PC-3 (cell line): ENCODE results near the gene PI4KA. TPM values are rescaled to one million over a fixed set of nuclear protein-coding genes. Genes with fewer than 3 reads are reported as not detected.

ENCODE experiments used
- ATAC-seq: fragments of 200-7000 bp; cut with Tn5 transposase; 2 replicates; pipeline ENCODE4 v1.9.1; 2020; ENCODE audit warnings: mild to moderate bottlenecking, moderate library complexity
- BruUV-seq: library from RNA; stranded (reverse); fragments of 400-500 nt; replicated peaks from 2 replicates; lab custom pipeline; 2021; lab: Mats Ljungman, UMichigan
- CTCF ChIA-PET: fragments of 300-600 bp; sonication (Branson Sonifier 250); formaldehyde crosslinking; loops from one replicate; lab custom pipeline; 2022; ENCODE audit warnings: antibody characterized with exemption; lab: Charles Lee
- POLR2A ChIA-PET: fragments of 300-600 bp; sonication (Branson Sonifier 250); formaldehyde crosslinking; loops from one replicate; lab custom pipeline; 2022; ENCODE audit warnings: antibody characterized with exemption; ENCODE audit not compliant: unreplicated experiment; lab: Charles Lee
- DNase-seq: peaks from one replicate; pipeline ENCODE4 v3.0.0-alpha.2; 2015
- H2AFZ ChIP-seq: fragments of 300-600 bp; sonication (generic); 2 replicates; pipeline ENCODE4 v1.6.0; 2016; ENCODE audit warnings: antibody characterized with exemption, low read length
- H3F3A ChIP-seq: fragments of 300-600 bp; sonication (generic); one replicate; pipeline ENCODE4 v1.6.0; 2017; ENCODE audit warnings: antibody characterized with exemption, low read length, control low read depth, mild to moderate bottlenecking; ENCODE audit not compliant: unreplicated experiment
- H3K27ac ChIP-seq: fragments of 300-600 bp; sonication (generic); 2 replicates; pipeline ENCODE4 v1.5.1; 2016; ENCODE audit warnings: mild to moderate bottlenecking, low read length
- H3K27me3 ChIP-seq: fragments of 300-600 bp; sonication (generic); 2 replicates; pipeline ENCODE4 v1.6.1; 2016; ENCODE audit warnings: low read length, mixed read lengths
- H3K36me3 ChIP-seq: fragments of 300-600 bp; sonication (generic); 2 replicates; pipeline ENCODE4 v1.6.1; 2016; ENCODE audit warnings: low read depth, mixed run types, low read length, mixed read lengths
- H3K4me1 ChIP-seq: fragments of 300-600 bp; sonication (generic); 2 replicates; pipeline ENCODE4 v1.5.1; 2016; ENCODE audit warnings: low read length; ENCODE audit not compliant: insufficient read depth
- H3K4me2 ChIP-seq: fragments of 300-600 bp; sonication (generic); 2 replicates; pipeline ENCODE4 v1.6.0; 2016; ENCODE audit warnings: low read length
- H3K4me3 ChIP-seq: fragments of 300-600 bp; sonication (generic); 2 replicates; pipeline ENCODE4 v1.5.1; 2016; ENCODE audit warnings: mild to moderate bottlenecking, low read length, mixed read lengths
- H3K79me2 ChIP-seq: fragments of 300-600 bp; sonication (generic); 2 replicates; pipeline ENCODE4 v1.6.1; 2017; ENCODE audit warnings: low read length, mixed read lengths
- H3K9ac ChIP-seq: fragments of 300-600 bp; sonication (generic); 2 replicates; pipeline ENCODE4 v1.6.0; 2016; ENCODE audit warnings: mild to moderate bottlenecking, low read length
- H3K9me2 ChIP-seq: fragments of 300-600 bp; sonication (generic); replicated peaks from 2 replicates; pipeline ENCODE4 v1.6.1; 2016; ENCODE audit warnings: mixed run types, low read length, mixed read lengths
- H3K9me3 ChIP-seq: fragments of 300-600 bp; sonication (generic); 2 replicates; pipeline ENCODE4 v1.6.1; 2016; ENCODE audit warnings: low read length, mixed read lengths
- H4K20me1 ChIP-seq: fragments of 300-600 bp; sonication (generic); 2 replicates; pipeline ENCODE4 v1.6.1; 2016; ENCODE audit warnings: low read length, mixed read lengths
- CTCF ChIP-seq: fragments of 300-600 bp; sonication (generic); conservative IDR thresholded peaks from 2 replicates; pipeline ENCODE4 v1.5.1; 2017; ENCODE audit warnings: antibody characterized with exemption, low read depth, mild to moderate bottlenecking, low read length
- EZH2 ChIP-seq: fragments of 300-600 bp; sonication (generic); IDR thresholded peaks from one replicate; pipeline ENCODE4 v1.6.1; 2017; ENCODE audit warnings: antibody characterized with exemption, mild to moderate bottlenecking, low read length; ENCODE audit not compliant: unreplicated experiment
- EZH2phosphoT487 ChIP-seq: fragments of 300-600 bp; sonication (generic); IDR thresholded peaks from 2 replicates; pipeline ENCODE4 v1.6.1; 2018; ENCODE audit warnings: mild to moderate bottlenecking, antibody characterized with exemption, low read length, borderline replicate concordance
- intact Hi-C: fragments of 100-400 bp; cut with micrococcal nuclease; formaldehyde crosslinking; loops from 2 replicates; pipeline ENCODE4 v1.9.0; 2023
- total RNA-seq: library from RNA; depleted of rRNA; stranded (reverse); fragments of >200 nt; gene quantifications from 2 replicates; pipeline ENCODE4 v1.2.3, GENCODE V29; 2014

PI4KA gene
- total RNA-seq, 1 experiment from 2014 or later, result 39.7 TPM

- no TSS peak for BruUV-seq
- H3K4me1 ChIP-seq, result no peaks in the 10 kb centered on the region
- CTCF ChIA-PET, result no interaction called here
- peaks cover 6% of the 10 kb centered on the region; the same call in 1 of the 2 replicates for H3K36me3 ChIP-seq
- POLR2A ChIA-PET, result no interaction called here
- no peak overlapping the region for H2AFZ ChIP-seq
- no peak overlapping the region for H3K4me2 ChIP-seq
- H3K4me3 ChIP-seq, result no peak overlapping the region
- no peaks in the 10 kb centered on the region for H3K27me3 ChIP-seq
- DNase-seq, result no peak
- no peaks in the 10 kb centered on the region for H3K79me2 ChIP-seq
- no peaks in the 10 kb centered on the region for H4K20me1 ChIP-seq
- H3K9me2 ChIP-seq, result no peaks in the 10 kb centered on the region
- no peaks in the 10 kb centered on the region for H3F3A ChIP-seq
- H3K27ac ChIP-seq, result no peak overlapping the region
- no peak for ATAC-seq
- H3K9me3 ChIP-seq, result no peaks in the 10 kb centered on the region
- intact Hi-C loops, result no loop called here
- no peak for TF ChIP-seq EZH2phosphoT487
- no peak for TF ChIP-seq CTCF
- TF ChIP-seq EZH2, result no peak
- H3K9ac ChIP-seq, result no peak overlapping the region
Observed at GRCh38 chr22:20794650-20795413, 63.8 kb downstream of the PI4KA start.

GRCh38 chr22:20793748-20794649, 64.6 kb downstream of the PI4KA start:
- no peak overlapping the region for H3K4me3 ChIP-seq
- no peak overlapping the region for H3K9ac ChIP-seq
- no peaks in the 10 kb centered on the region for H3K4me1 ChIP-seq
- H3K27me3 ChIP-seq, result no peaks in the 10 kb centered on the region
- no peak overlapping the region for H2AFZ ChIP-seq
- no peak overlapping the region for H3K4me2 ChIP-seq
- H4K20me1 ChIP-seq, result no peaks in the 10 kb centered on the region
- peaks cover 4% of the 10 kb centered on the region; the same call in 1 of the 2 replicates for H3K36me3 ChIP-seq
- BruUV-seq, result no TSS peak
- intact Hi-C loops, result no loop called here
- DNase-seq (no peak), ATAC-seq (no peak)
- no peaks in the 10 kb centered on the region for H3K79me2 ChIP-seq
- CTCF ChIA-PET, result no interaction called here
- H3K9me3 ChIP-seq, result no peaks in the 10 kb centered on the region
- no peaks in the 10 kb centered on the region for H3F3A ChIP-seq
- POLR2A ChIA-PET, result no interaction called here
- no peaks in the 10 kb centered on the region for H3K9me2 ChIP-seq
- H3K27ac ChIP-seq, result no peak overlapping the region
- TF ChIP-seq CTCF, result no peak
- no peak for TF ChIP-seq EZH2phosphoT487
- TF ChIP-seq EZH2, result no peak
